OCI-LY1 (cell line): ENCODE results near the gene TTC1.
"Not testable (repeated sequence)": the region's sequence is repeated elsewhere in the genome, so short reads cannot be mapped to it uniquely, and the experiment has no call there.

Experiments
- CTCF ChIP-seq: fragments of 200-600 bp; sonication (generic), shearing (Covaris generic); IDR thresholded peaks from 2 replicates; pipeline ENCODE4 v1.5.1; 2017; ENCODE audit warnings: mild to moderate bottlenecking, antibody characterized with exemption, low read length, moderate library complexity, mixed read lengths
- EZH2 ChIP-seq: fragments of 200-600 bp; sonication (generic), shearing (Covaris generic); IDR thresholded peaks from 2 replicates; pipeline ENCODE4 v1.8.0; 2017; ENCODE audit warnings: borderline replicate concordance, mixed run types, mild to moderate bottlenecking, antibody characterized with exemption, low read length, moderate library complexity, mixed read lengths

- TF ChIP-seq CTCF, EZH2: not testable (repeated sequence)
Measured at GRCh38 chr5:159965838-159966128, 43.2 kb upstream of the TTC1 start.
